GM21515 (cell line): ENCODE measurements around the gene APBB2.

Source experiments
- ATAC-seq: cut with Tn5 transposase; IDR thresholded peaks from one replicate; pipeline ENCODE4 v1.9.1; 2021; ENCODE audit not compliant: unreplicated experiment

The APBB2 gene

DNA sequence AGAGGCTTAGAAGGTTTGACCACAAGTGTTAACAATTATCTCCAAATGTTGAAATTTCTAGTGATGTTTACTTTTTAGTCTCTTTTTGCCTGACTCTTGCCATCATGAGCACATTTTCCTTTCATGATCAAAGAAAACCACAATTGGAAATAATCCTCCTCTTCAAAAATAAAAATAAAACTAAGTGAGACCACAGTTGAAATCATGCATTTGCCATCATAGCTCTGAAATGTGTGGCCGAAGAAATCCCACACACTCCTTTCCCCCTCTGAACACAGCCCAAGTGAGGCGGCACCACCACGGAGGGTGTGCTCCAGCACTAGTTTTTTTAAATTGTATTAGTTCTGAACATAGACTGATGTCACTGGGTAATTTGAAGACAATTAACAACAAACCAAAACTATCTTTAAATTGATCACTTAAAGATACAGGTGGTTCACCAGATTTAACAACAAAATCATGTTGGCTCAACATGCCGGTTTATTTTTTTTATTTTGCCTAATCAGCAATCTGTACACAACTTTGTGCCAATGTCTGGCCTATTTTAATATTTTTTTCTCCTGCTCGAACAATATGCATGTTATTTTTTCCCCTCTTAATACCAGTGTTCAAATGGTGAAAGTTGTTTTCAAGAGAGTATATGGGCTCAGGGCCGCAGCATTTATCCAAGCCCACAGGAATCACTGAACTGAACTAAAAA is 17.6 kb downstream of the APBB2 start:
- no peak for ATAC-seq

DNA sequence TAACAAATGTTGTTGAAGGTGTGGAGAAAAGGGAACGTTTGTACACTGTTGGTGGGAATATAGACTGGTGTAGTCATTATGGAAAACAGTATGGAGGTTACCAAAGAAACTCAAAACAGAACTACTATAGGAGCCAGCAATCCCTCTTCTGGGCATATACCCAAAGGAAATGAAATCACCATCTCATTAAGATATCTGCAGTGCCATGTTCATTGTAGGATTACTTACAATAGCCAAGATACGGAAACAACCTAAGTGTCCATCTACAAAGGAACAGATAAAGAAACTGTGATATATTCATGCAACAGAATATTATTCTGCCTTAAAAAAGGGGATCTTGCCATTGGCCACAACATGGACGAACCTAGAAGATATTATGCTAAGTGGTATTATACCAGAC is 22.2 kb downstream of the APBB2 start:
- no peak for ATAC-seq

DNA sequence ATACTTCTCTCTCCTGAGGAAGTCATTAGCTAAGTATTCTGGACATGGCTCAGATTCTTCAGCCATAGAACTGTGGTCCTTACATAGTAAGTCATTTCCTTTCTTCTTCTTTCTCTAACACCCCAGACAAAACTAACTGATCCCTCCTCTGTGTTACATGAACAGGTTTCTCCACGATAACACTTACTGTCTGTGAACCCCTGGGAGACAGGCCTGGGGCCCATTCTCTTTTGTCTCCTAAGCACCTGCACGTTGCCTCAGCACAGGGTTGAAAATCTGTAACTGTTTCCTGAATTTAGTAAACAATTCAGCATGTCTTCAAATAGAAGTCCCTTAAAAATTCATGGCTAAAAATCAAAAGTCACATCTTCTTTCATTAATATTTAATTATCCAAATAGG is 24.7 kb downstream of the APBB2 start:
- ATAC-seq, result no peak

DNA sequence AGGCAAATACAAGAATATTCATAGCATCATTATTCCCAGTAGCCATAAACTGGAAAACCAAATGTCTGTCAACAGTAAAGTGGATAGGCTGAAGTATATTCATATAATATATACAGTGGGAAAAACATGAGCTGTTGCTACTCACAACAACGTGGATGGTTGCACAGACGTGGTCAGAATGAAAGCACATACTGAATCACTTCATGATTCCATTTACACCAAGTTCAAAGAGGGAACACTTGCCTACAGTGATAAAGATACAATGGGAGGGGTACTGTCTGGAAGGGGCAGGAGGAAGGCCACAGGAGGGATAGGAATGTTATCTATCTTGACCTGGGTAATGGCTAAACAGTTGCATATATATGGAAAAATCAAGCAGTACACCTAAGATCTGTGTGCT is 25.3 kb downstream of the APBB2 start:
- no peak for ATAC-seq

DNA sequence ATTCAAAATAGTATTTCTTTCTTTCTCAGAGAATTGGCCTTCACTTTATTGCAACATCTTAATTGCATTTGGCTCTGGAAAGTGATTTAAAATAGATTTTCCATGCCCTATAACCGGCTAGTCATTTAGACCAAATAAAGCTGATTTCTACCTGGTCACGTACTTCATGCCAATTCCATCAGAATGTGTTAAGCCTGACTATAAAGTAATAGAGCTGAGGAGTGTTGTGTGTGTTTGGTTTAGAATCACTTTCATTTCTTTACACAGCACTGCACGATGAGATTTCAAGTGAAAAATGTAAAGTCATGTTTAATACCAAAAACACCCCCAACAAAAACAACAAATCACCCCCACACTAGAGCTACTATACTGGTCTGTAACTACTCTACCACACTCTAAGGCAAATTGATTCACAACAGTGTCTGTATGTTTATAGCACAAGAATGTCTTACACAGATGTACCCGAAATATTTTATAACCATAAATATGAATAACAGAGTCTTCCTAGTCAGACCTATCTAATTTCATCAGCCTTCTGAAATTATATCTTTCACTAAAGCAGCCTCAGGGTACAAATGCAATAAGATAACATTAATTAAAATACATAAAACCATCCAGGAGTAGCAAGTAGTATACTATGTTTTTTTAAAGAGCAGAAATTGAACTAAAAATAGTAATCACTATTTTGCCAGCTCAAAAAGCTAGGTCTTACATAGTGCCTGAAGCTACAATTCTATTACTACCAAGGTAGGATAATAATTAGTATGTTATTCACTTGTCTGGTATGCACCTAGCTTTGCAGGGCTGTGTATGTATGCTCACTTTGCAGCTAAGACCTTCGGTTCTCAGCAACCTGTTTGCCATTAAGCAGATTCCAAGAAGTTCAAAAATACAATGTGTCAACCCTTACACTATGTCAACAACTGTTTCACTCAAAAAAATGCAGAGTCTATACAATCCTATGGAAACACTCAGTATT is 28.4 kb downstream of the APBB2 start:
- no peak for ATAC-seq

DNA sequence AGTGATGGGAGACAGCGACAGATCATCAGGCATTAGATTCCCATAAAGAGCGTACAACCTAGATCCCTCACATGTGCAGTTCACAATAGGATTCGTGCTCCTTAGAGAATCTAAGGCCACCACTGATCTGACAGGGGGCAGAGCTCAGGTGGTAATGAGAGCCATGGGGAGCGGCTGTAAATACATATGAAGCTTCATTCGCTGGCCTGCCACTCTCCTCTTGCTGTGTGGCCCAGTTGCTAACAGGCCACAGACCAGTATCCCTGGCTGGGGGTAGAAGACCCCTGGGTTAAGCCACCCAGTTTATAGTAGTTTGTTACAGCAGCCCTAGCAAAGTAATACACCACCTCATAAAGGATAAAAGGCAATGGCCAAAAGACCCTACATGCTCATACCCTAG is 30.3 kb downstream of the APBB2 start:
- no peak for ATAC-seq

DNA sequence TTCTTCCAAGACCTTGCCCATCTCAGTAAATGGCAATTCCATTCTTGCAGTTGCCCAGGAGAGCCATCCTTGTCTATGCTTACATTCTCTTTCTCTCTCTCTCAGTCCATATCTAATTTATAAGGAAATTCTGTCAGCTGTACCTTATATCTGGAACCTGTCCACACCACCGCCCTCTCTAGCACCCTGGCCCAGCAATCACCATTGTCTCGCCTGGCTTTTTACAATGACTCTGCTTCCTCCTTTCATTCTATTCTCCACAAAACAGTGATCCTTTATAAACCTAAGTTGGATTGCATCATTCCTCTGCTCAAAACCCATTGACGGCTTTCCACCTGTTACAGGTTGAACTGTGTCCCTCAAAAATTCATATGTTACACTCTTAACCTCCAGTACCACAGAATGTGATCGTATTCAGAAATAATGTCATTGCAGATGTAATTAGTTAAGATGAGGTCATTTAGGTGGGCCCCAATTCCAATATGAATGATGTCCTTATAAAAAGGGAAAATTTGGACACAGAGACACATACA is 31.3 kb downstream of the APBB2 start:
- no peak for ATAC-seq

DNA sequence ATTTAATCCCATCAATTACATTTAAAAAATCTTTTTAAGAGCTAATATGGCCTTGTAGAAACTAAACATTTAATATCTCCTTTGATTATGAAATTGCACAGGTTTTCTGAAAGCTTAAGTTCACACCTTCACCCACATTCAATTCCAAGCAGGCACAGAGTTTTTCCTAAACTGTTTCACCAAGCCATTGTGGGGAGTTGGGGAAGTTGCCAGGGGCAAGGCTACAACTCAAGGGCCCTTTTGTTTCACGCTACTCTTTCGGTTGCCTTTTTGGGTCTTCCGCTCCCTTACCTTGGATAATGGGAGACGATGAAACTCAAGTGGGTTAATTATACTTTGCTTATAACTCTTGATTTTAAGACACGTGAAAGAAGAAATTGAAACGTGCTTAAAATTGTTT is 33.3 kb downstream of the APBB2 start:
- ATAC-seq, result no peak

DNA sequence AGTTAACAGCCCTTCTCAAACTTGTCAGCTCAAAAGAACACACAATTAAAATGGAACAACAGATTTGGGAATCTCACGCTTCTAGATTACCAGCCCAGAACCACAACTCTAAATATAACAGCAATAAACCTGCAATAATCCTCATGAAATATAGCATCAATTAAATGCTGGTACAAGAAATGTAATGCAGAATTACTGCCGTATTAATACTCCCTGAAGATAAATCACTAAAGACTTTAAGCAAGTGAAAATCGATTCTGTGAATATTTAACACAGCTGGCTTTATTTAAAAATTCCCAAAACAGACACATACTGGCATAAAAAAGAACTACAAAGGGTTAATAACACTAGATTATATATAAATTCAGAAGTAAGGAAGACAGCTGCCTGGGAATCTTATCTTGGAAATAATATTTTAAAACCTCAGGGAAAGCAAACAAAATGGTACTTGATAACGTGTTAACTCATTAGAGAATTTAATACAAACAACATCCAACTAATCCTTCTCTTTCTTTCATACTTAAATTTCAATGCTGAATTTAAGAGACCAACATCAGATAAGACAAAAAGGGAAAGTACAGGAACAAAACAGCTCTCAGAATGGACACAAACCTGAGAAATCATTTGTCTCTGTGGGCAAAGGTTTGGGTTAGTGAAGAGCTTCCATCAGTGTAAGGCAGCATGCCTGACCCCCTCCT is 34.7 kb downstream of the APBB2 start:
- no peak for ATAC-seq

DNA sequence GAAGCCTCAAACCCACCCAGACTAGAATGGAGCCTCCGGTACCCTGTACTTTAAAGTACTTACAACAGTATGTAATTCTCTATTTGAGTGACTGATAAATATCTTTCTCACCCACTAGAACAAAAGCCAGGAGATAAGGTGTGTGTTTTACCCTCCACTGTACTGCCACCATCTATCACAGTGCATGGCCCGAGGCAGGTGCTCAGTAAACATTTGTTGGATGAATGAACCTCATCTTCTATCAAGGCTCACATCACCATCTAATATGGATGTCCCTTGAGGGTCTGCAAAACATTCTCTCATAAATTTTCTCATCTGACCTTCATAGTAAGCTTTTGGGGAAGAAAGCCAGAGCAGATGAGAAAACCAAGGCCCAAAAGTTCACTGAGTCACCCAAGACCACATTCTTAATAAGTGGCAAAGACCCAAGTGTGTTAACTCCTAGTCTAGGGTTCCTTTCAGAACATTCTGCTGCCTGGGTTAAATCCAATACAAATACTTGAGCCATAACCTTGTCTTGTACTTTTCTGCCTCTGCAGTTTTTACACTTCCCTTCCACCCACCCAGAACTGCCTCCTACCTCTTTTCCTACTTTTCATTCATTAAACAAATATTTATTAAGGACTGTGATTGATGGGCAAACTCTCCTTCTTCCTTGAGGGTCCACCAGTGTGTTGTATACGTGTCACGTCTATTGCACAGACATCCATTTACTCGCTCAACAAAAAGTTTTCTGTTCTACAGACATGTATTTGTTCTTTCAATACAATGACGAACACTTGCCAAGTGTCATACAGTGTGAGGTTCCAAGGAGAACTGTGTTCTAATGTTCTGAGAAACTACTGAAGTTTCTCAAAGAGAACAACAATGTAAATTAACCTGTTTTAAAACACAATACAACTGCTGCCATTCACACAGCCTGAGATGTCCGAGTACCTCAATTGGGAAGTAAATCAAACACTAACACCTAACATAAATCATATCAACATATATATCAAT is 35.7 kb downstream of the APBB2 start:
- ATAC-seq, result no peak

DNA sequence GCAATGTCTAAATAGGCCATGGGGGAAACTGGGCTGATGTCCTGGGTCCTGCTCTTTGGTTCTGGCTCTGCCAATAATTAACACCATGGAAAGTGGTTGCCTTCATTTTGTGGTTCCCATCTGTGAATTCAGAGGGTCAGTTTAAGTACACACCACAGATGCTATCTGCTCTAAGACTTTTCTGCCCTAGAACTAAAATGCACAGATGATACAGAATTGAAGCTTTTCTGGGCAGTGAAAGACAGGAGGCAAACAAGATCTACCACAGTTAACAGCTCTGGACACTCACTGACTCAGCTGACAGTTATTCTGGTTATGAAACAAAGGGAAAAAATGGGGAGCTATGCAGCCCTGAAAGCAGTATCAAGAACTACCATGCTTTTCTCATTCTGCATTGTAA is 37.3 kb downstream of the APBB2 start:
- no peak for ATAC-seq

DNA sequence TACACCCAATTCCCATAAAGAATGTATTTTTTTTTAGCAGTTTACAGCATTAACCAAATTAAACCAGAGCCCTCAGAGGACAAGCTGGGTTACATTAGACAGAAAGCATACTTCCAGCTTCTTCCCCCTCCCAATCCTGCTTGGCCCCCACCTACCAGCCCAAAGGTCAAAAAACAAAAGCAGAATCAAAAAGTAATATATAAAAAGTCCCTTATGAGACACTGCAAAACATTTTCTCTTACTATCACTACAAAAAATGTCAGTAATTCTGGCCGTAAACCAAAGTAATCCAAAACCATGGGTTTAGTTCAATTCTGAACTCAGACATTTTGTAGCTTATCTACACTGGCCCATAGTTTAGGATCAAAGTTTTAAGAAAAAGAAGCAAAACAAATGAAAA is 38.0 kb downstream of the APBB2 start:
- no peak for ATAC-seq

DNA sequence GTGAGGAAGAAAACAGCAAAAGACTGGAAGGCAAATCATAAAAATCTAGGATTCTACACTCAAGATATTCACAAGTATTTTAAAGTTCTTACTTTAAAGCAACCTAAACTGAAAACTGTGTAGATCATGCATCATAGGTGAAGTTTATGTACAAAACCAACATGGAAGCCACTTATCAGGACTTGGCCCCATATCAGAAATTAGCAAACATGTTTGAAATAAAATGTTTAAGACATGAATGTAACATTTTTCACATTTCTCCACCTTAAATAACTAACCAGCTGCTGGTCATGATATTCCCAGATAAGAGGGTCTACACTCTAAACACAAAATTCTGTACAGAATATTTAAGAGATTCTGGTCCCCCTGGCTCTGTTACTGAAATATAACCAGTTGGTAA is 38.5 kb downstream of the APBB2 start:
- no peak for ATAC-seq

DNA sequence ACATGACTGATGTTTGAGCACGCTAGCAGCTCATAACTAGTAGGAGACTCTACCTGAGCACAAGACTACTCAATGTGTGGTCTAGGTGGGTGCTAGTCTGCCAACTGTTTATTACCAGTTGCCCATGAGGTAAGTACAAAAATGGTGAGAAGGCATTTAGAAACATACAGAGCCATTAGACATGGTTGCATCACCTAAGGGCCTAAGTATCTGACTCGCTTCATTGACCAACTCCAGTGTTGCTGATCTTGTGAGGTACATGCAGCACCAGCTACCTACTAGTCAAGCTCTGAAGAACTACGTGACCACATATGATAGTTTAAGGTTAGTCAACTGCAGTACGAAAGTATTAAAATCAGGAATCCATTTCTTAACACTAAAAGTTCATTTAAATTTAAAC is 39.9 kb downstream of the APBB2 start:
- ATAC-seq, result no peak

DNA sequence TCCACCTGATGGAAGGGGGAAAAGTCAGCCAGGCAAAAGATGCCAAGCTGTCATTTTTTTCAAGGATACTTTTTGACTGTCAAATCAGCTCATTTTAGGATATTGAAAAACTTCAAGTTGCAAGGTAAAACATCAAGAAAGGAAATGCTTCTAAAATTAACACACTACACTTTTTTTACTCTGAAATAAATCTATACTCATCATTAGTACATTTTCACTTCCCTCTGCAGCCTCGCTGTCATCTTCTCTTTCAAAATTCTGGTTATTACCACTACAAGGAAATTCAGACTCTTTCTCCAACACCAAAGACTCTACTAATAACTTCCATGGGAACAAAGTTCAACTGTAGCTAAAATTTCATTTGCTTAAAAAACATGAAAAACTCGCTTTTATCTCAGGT is 41.6 kb downstream of the APBB2 start:
- no peak for ATAC-seq

DNA sequence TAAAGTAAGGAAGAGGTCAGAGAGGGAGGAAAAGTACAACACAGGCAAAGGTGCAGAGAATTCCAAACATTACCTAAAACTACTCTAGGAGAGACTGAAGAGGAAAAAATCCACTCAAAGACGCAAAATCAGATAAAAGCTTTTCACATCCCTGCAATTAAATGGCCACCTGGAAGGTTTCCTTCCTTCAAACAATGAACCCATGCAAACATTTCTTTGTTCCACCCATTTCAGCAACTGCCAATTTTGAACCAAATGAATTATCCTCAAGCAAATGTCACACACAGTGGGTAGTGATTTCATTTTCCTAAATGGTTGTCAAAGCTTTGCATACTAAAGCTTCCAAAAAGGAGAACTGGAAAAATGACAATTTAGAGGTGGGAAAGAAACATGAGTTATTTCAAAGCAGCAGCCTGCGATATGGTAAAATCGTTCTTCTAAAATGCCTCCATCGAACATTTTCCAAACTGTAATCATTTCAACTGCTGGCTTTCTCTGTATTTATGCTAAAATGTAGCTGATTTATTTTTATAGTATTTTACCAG is 45.0 kb downstream of the APBB2 start:
- no peak for ATAC-seq

DNA sequence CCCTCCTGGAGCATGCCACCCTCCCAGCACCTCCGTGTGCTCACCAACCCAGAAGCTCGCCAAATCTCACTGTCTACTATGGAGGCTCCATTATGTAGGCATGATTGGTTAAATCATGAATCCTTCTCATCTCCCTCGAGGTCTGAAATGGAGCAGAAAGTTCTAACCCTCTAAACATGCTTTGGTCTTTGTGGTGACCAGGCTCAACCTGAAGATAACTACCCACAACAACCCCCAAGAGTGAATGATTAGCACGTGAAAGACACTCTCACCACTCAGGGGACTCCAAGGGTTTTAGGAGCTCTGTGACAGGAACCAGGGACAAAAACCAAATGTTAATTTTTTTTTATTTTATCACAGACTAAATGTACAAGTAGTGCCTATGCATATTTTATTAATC is 47.2 kb downstream of the APBB2 start:
- ATAC-seq, result no peak

DNA sequence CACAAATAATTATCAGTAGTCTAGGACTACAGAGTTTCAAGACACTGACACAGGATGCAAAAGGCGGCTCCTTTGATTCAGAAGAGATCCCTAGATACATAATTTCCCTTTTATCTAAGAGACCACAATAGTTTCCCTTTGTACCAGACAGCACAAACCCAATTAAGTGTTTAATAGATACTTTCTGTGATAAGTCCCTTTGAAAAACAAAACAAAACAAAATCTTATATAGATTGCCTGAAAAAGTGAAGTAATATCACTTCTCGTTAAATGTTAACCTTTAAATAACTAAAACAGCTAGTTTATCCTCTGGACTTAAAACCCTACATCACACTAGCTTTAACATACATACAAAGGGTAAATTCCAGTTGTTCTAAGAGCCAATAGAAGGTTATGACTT is 49.9 kb downstream of the APBB2 start:
- ATAC-seq, result no peak

DNA sequence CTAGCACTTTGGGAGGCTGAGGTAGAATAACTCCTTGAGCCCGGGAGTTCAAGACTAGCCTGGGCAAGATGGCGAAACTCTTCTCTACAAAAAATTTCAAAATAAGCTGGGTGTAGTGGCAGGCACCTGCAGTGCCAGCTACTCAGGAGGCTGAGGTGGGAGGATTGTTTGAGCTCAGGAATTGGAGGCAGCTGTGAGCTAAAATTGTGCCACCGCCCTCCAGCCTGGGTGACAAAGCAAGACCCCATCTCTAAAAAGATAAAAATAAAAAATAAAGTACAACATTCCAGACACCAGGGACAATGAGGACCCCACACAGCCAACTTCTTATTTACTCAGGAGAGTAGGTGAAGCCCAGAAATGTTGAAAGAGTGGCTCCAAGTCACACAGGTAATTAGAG is 53.0 kb downstream of the APBB2 start:
- ATAC-seq, result no peak

DNA sequence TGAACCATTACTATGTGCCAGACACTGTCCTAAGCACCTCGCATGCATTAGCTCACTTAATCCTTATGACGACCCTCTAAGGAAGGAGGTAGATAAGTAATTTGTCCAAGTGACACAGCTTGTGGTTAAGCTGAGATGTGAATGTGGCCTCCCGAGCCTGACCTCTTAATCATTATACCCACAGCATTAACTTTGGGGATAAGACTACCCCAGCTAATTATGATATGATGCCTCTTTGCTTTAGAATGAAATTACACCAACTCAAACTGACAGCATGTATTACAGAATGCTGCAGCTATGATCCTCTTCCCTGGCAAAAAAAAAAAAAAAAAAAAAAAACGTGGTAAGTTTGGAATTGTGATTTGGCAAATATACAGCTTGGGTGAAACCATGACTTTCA is 53.5 kb downstream of the APBB2 start:
- no peak for ATAC-seq
